ENCODE data around the gene DOCK9. TPM values are rescaled to one million over a fixed set of nuclear protein-coding genes. Genes with fewer than 3 reads are reported as not detected.

The DOCK9 gene
- total and polyA plus RNA-seq, 9 of the 15 experiments (the other 6 are each of a cell fraction or from before 2014, with no cell fraction given) = 3.5 to 25.3 (median 16.7) TPM

DNA sequence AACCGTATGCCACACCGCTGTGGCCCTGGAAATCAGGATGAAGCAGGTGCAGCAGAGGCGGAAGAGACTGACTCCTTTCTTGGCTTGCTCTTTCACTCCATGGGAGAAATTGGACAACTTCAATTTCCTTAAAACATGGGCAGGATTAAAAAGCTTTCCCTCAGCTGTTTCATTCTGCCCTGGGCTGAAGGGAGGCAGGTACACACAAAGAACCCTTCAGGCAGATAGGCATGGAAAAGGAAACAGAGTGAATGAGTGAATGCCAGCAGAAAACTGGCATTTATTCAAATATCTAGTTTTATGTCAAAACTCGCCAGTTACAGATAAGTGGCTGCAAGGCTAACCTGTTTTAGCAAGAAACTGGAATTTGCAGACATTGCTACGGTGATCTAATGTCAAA lies 154.4 kb downstream of the DOCK9 start (continued):
- TF ChIP-seq, protein P1, sequence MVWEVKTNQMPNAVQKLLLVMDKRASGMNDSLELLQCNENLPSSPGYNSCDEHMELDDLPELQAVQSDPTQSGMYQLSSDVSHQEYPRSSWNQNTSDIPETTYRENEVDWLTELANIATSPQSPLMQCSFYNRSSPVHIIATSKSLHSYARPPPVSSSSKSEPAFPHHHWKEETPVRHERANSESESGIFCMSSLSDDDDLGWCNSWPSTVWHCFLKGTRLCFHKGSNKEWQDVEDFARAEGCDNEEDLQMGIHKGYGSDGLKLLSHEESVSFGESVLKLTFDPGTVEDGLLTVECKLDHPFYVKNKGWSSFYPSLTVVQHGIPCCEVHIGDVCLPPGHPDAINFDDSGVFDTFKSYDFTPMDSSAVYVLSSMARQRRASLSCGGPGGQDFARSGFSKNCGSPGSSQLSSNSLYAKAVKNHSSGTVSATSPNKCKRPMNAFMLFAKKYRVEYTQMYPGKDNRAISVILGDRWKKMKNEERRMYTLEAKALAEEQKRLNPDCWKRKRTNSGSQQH (CRISPR knock-in tag; IDR thresholded peaks at IDR 0.05) = no peak
- TF ChIP-seq, protein P2, sequence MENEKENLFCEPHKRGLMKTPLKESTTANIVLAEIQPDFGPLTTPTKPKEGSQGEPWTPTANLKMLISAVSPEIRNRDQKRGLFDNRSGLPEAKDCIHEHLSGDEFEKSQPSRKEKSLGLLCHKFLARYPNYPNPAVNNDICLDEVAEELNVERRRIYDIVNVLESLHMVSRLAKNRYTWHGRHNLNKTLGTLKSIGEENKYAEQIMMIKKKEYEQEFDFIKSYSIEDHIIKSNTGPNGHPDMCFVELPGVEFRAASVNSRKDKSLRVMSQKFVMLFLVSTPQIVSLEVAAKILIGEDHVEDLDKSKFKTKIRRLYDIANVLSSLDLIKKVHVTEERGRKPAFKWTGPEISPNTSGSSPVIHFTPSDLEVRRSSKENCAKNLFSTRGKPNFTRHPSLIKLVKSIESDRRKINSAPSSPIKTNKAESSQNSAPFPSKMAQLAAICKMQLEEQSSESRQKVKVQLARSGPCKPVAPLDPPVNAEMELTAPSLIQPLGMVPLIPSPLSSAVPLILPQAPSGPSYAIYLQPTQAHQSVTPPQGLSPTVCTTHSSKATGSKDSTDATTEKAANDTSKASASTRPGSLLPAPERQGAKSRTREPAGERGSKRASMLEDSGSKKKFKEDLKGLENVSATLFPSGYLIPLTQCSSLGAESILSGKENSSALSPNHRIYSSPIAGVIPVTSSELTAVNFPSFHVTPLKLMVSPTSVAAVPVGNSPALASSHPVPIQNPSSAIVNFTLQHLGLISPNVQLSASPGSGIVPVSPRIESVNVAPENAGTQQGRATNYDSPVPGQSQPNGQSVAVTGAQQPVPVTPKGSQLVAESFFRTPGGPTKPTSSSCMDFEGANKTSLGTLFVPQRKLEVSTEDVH (IDR thresholded peaks at IDR 0.05; ENCODE audit: low read depth, partially characterized antibody) = no peak

DNA sequence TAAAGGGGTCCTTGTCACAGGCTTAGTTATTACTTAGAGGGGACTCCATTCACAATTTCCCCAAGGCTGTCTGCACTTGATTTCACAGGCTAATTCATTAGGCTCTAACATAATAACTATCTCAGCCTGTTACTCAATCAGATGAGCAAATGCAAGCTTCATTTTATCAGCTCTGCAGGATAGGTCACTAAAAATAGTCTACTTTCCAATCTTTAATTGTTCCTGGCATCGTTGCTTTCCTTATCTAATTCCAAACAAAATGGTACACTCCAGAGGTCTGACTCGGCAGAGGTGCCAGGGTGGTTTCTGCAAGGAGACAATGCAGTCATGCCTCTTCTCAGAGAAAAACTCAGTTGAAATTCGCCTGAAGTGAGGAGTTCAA lies 155.6 kb downstream of the DOCK9 start:
- in situ Hi-C loops (cut with MboI) = no loop called here
- Histone ChIP-seq H3K4me2 (ENCODE audit: insufficient read depth, low read length) (no peak overlapping the region), H4K20me1 (replicated peaks; ENCODE audit: control insufficient read depth, insufficient read depth, low read length) (no peaks in the 10 kb centered on the region), H3K4me1 (replicated peaks in 1 of 2; ENCODE audit: control insufficient read depth in 2 of 2, insufficient read depth in 2 of 2, low read length in 2 of 2) (no peaks in the 10 kb centered on the region), H3K79me2 (ENCODE audit: control insufficient read depth, insufficient read depth, low read length) (no peaks in the 10 kb centered on the region), H3K27ac (ENCODE audit: extremely low read depth, low read depth, low read length) (no peak overlapping the region), H3K27me3 (ENCODE audit: control insufficient read depth in 2 of 2, insufficient read depth in 2 of 2, low read length in 2 of 2) (no peaks in the 10 kb centered on the region), H3K4me3 (no peak overlapping the region), H3K36me3 (ENCODE audit: control insufficient read depth, insufficient read depth, low read length) (peaks cover 23% of the 10 kb centered on the region; the same call in 2 of the 3 replicates), H3K9me1 (ENCODE audit: control insufficient read depth, insufficient read depth, low read length) (no peaks in the 10 kb centered on the region), H3K9ac (ENCODE audit: insufficient read depth in 1 of 2, low read depth in 2 of 2, low read length in 2 of 2) (no peak overlapping the region), H3K9me3 (replicated peaks; ENCODE audit: control insufficient read depth, insufficient read depth, low read depth, low read length) (no peaks in the 10 kb centered on the region), H2AFZ (ENCODE audit: low read depth, low read length) (no peak overlapping the region)
- no TSS peak for BruUV-seq (replicated peaks)
- DNase-seq (ENCODE audit: extremely low read depth in 1 of 4, low spot score in 3 of 4) = no peak
- ATAC-seq = no peak
- CTCF ChIA-PET (ENCODE audit: low intra/inter-chr PET ratio) = no interaction called here
- no peak for FAIRE-seq
- intact Hi-C loops (cut with micrococcal nuclease) = no loop called here
- 10% methylated on average over 3 of the region's 3 CpGs for WGBS (ENCODE audit: insufficient coverage, low coverage, missing lambda C conversion rate)
- POLR2A ChIA-PET = no interaction called here
- TF ChIP-seq LEF1 (IDR thresholded peaks at IDR 0.05) = no peak
- TF ChIP-seq, protein P3, sequence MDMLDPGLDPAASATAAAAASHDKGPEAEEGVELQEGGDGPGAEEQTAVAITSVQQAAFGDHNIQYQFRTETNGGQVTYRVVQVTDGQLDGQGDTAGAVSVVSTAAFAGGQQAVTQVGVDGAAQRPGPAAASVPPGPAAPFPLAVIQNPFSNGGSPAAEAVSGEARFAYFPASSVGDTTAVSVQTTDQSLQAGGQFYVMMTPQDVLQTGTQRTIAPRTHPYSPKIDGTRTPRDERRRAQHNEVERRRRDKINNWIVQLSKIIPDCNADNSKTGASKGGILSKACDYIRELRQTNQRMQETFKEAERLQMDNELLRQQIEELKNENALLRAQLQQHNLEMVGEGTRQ (CRISPR knock-in tag; IDR thresholded peaks at IDR 0.05) = no peak
- no peak for TF ChIP-seq SRSF3 (IDR thresholded peaks at IDR 0.05; ENCODE audit: insufficient read depth, low read length)
- TF ChIP-seq RBFOX2 (IDR thresholded peaks at IDR 0.05; ENCODE audit: low read depth, low read length) = no peak
- no peak for TF ChIP-seq NFE2 (IDR thresholded peaks at IDR 0.05; ENCODE audit: low read depth)
- TF ChIP-seq BCOR (IDR thresholded peaks at IDR 0.05) = no peak
- no peak for TF ChIP-seq SMARCA4 (IDR thresholded peaks at IDR 0.05)
- TF ChIP-seq, protein P4, sequence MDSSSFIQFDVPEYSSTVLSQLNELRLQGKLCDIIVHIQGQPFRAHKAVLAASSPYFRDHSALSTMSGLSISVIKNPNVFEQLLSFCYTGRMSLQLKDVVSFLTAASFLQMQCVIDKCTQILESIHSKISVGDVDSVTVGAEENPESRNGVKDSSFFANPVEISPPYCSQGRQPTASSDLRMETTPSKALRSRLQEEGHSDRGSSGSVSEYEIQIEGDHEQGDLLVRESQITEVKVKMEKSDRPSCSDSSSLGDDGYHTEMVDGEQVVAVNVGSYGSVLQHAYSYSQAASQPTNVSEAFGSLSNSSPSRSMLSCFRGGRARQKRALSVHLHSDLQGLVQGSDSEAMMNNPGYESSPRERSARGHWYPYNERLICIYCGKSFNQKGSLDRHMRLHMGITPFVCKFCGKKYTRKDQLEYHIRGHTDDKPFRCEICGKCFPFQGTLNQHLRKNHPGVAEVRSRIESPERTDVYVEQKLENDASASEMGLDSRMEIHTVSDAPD (CRISPR knock-in tag; IDR thresholded peaks at IDR 0.05) = no peak
- TF ChIP-seq, protein P5, sequence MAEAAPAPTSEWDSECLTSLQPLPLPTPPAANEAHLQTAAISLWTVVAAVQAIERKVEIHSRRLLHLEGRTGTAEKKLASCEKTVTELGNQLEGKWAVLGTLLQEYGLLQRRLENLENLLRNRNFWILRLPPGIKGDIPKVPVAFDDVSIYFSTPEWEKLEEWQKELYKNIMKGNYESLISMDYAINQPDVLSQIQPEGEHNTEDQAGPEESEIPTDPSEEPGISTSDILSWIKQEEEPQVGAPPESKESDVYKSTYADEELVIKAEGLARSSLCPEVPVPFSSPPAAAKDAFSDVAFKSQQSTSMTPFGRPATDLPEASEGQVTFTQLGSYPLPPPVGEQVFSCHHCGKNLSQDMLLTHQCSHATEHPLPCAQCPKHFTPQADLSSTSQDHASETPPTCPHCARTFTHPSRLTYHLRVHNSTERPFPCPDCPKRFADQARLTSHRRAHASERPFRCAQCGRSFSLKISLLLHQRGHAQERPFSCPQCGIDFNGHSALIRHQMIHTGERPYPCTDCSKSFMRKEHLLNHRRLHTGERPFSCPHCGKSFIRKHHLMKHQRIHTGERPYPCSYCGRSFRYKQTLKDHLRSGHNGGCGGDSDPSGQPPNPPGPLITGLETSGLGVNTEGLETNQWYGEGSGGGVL (CRISPR knock-in tag; IDR thresholded peaks at IDR 0.05) = no peak
- no peak for TF ChIP-seq ZNF121 (CRISPR knock-in tag; conservative IDR thresholded peaks at IDR 0.05)
- no peak for TF ChIP-seq TFAM (CRISPR knock-in tag; conservative IDR thresholded peaks at IDR 0.05)
- TF ChIP-seq ZFPM2 (CRISPR knock-in tag; IDR thresholded peaks at IDR 0.05) = no peak

All from K562 (cell line).